Hematopoietic multipotent progenitor cell treated with erythropoietin and hydrocortisone succinate and interleukin-3 and kit ligand, for 4 days (in vitro differentiated cells): ENCODE measurements around the gene REC114.
"Not testable (repeated sequence)": the region's sequence is repeated elsewhere in the genome, so short reads cannot be mapped to it uniquely, and the experiment has no call there.

Experiments used
- DNase-seq: peaks from one replicate; pipeline ENCODE4 v3.0.0-alpha.2; 2015

The REC114 gene

DNA sequence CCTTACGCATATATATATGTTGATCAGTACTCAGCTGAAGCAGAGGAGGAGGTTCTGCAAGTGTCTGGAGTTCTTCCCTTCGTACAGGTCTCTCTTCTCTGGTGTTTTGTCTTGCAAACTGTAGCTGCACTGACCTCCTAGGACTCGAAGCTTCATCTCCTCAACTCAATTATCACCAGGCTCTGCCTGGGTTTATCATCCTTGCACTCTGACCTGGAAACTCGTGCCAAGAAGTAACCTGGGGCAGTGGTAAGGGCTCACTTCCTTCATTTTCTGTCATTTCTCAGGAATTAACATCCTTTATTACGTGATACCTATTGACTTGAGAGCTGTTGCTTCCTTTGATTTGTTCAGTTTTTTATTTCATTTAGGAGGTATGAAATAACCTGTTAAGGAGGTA is 14.4 kb downstream of the REC114 start:
- no peak for DNase-seq

- DNase-seq: no peak
Measured at GRCh38 chr15:73460662-73461061, 17.7 kb downstream of the REC114 start.

- peak; percentile 10 for DNase-seq
Measured at GRCh38 chr15:73464602-73465001, 21.6 kb downstream of the REC114 start.

- no peak for DNase-seq
Measured at GRCh38 chr15:73467758-73468157, 24.8 kb downstream of the REC114 start.

- no peak for DNase-seq
Measured at GRCh38 chr15:73474785-73475184, 31.8 kb downstream of the REC114 start.

DNA sequence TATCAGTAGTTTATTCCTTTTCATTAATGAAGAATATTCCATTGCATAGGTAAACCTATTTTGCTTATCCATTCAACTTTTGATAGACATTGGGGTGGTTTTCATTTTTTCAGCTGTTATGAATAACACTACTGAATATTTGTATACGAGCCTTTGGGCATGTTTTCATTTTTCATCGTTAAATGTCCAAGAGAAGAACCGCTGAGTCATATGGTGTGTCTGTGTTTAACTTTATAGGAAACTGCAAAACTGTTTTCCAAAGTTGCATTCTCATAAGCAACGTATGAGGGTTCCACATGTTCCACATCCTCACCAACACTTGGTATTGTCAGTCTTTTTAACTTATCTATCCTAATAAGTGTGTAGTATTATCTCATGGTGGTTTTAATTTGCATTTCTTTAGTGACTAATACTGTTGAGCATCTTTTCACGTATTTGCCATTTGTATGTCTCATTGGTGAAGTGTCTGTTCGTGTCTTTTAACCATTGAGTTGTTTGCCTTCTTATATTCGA is 33.8 kb downstream of the REC114 start:
- no peak for DNase-seq

GRCh38 chr15:73480050-73480449 is 37.1 kb downstream of the REC114 start:
- DNase-seq: no peak

- DNase-seq: peak; percentile 9
Measured at GRCh38 chr15:73482166-73482565, 39.2 kb downstream of the REC114 start.

GRCh38 chr15:73483053-73483452 is 40.1 kb downstream of the REC114 start:
- DNase-seq: no peak

GRCh38 chr15:73485372-73485771 is 42.4 kb downstream of the REC114 start:
- no peak for DNase-seq

DNA sequence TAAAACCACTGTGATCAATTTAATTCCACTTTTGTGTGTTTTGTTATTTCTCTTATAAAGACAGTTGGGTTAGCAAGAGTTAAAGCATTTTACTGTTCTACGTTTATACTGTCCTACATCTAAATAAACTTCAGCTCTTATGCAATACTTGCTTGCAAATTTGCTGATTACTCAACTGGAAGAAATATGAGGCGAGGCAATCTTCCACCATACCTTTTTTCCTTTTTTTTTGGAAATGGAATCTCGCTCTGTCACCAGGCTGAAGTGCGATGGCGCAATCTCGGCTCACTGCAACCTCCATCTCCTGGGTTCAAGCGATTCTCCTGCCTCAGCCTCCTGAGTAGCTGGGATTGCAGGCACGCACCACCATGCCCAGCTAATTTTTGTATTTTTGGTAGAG is 42.9 kb downstream of the REC114 start:
- not testable (repeated sequence) for DNase-seq

- DNase-seq: no peak
Measured at GRCh38 chr15:73488698-73489097, 45.7 kb downstream of the REC114 start.

DNA sequence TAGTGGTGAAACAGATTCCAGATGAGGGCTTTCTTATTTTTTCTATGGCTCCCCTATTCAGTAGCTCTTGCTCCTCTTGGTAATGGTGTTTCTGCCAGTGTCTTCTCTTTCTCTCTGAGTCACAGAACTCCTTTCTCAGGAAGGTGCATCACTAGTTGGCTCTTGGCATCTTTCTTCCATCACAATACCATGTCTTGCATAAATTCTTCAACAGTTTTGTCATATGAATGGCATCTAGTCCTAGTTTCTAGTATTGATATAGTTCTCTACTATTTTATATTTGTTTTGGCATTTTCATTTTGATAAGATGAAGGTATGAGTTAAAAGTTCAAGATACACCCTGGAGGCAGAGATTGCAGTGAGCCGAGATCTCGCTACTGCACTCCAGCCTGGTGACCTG is 51.0 kb downstream of the REC114 start:
- no peak for DNase-seq

DNA sequence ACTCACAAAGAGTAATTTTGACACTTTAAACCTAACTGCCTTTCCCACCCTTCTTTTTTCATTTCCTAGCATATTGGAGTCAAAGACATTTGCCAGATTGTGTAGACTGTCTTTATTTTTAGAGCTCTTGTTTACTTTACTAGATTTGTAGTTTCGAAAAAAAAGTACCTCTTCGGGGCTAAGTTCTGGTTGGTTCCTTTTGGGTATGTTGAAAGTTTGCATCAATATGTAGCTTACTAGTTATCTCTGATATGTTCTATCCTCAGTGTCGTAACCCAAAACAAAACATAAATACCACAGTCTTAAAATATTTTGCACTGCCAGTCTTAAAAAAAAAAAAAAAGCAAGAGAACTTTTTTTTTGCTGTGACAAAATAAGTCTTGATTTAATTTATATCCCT is 52.2 kb downstream of the REC114 start:
- no peak for DNase-seq

DNA sequence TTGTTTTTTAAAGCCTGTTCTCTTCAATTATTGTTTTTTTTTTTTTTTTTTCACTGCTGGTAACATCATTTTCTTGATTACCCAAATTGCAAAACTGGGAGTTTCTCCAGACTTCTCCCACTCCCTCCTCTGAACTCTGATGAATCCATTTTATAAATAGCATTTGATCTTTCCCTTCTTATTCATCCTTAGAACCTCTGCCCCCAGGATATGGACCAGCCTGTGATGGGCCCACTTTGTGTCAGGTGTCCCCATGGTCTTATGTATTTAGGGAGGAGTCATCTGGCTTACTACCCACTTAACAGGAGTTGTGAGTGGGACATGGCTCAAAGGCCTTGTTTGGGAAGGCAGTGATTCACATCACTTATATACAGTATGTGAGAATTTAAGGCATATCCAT is 57.7 kb downstream of the REC114 start:
- DNase-seq: no peak

GRCh38 chr15:73504885-73505284 is 61.9 kb downstream of the REC114 start:
- peak; percentile 13 for DNase-seq

- no peak for DNase-seq
Measured at GRCh38 chr15:73515527-73515926, 72.6 kb downstream of the REC114 start.

DNA sequence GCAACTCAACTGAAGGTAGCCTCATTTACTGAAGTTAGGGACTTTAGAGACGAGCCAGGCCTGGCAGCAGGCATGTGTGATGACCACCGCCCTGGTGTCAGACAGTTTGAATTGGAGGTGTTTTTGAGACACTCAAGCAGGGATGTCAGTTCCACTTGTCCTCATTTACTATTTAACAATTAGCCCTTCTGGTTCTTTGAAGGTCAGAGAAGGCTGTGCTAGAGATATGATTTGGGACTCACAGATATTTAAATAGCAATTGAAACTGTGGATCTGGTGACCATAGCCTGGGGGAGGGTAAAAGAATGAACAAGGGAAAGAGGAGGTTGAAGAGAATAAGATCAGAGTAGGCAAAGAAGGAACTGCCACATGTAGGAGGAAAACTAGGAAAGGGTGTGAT is 74.6 kb downstream of the REC114 start:
- no peak for DNase-seq

- DNase-seq: no peak
Measured at GRCh38 chr15:73518180-73518862, 75.4 kb downstream of the REC114 start.

- no peak for DNase-seq
Measured at GRCh38 chr15:73518876-73519733, 76.1 kb downstream of the REC114 start.

GRCh38 chr15:73522011-73522410 is 79.0 kb downstream of the REC114 start:
- no peak for DNase-seq

GRCh38 chr15:73524919-73525318 is 82.0 kb downstream of the REC114 start:
- no peak for DNase-seq

DNA sequence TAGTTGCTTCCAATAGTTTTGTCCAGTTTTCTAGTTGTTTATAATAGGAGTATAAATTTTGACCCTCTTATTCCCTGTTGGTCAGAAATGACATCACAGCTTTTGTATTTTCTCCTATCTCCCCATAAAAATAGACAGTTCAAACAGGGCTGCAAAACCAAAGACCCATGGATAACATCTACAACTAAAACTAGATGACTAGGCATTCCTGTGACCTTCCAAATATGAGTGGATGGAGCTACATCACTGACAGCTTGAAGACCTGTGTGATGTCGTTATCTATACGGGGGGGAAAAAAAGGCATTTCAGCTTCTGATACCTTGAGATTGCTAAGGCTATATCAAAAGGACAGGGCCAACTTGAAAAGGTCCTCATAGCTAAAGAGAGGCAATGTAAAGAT is 84.6 kb downstream of the REC114 start:
- DNase-seq: no peak

GRCh38 chr15:73530649-73531048 is 87.7 kb downstream of the REC114 start:
- no peak for DNase-seq
